OCI-LY1 (cell line): ENCODE results near the gene BPIFB3.
"Not testable (repeated sequence)": the region's sequence is repeated elsewhere in the genome, so short reads cannot be mapped to it uniquely, and the experiment has no call there.

ENCODE experiments used
- CTCF ChIP-seq: fragments of 200-600 bp; sonication (generic), shearing (Covaris generic); IDR thresholded peaks from 2 replicates; pipeline ENCODE4 v1.5.1; 2017; ENCODE audit warnings: mild to moderate bottlenecking, antibody characterized with exemption, low read length, moderate library complexity, mixed read lengths
- EZH2 ChIP-seq: fragments of 200-600 bp; sonication (generic), shearing (Covaris generic); IDR thresholded peaks from 2 replicates; pipeline ENCODE4 v1.8.0; 2017; ENCODE audit warnings: borderline replicate concordance, mixed run types, mild to moderate bottlenecking, antibody characterized with exemption, low read length, moderate library complexity, mixed read lengths

- TF ChIP-seq EZH2, CTCF: not testable (repeated sequence)
Measured at GRCh38 chr20:33045129-33045721, 8.5 kb upstream of the BPIFB3 start.
